ENCODE measurements around the gene NYAP1.

Gene NYAP1

GRCh38 chr7:100510437-100511239, 26.9 kb downstream of the NYAP1 start:
- DNase-seq (ENCODE audit: low read depth) = no peak
- H3K4me3 ChIP-seq (ENCODE audit: low read length) = no peak overlapping the region
- TF ChIP-seq CTCF (conservative IDR thresholded peaks at IDR 0.05; ENCODE audit: low read depth, low read length) = no peak

- TF ChIP-seq CTCF (conservative IDR thresholded peaks at IDR 0.05; ENCODE audit: low read depth, low read length) = no peak
- no peak overlapping the region for H3K4me3 ChIP-seq (ENCODE audit: low read length)
- DNase-seq (ENCODE audit: low read depth) = no peak
These were observed 29.6 kb downstream of the NYAP1 start for GRCh38 chr7:100513212-100513810.

- DNase-seq (ENCODE audit: low read depth) = peak; percentile 26
- H3K4me3 ChIP-seq (ENCODE audit: low read length) = no peak overlapping the region
- no peak for TF ChIP-seq CTCF (conservative IDR thresholded peaks at IDR 0.05; ENCODE audit: low read depth, low read length)
These were observed 31.4 kb downstream of the NYAP1 start for GRCh38 chr7:100515072-100515532.

GRCh38 chr7:100516135-100516812, 32.5 kb downstream of the NYAP1 start:
- no peak overlapping the region for H3K4me3 ChIP-seq (ENCODE audit: low read length)
- TF ChIP-seq CTCF (conservative IDR thresholded peaks at IDR 0.05; ENCODE audit: low read depth, low read length) = no peak
- no peak for DNase-seq (ENCODE audit: low read depth)

- no peak for TF ChIP-seq CTCF (conservative IDR thresholded peaks at IDR 0.05; ENCODE audit: low read depth, low read length)
- no peak for DNase-seq (ENCODE audit: low read depth)
- H3K4me3 ChIP-seq (ENCODE audit: low read length) = no peak overlapping the region
These were observed 33.6 kb downstream of the NYAP1 start for GRCh38 chr7:100517305-100517704.

GRCh38 chr7:100519580-100519979, 35.9 kb downstream of the NYAP1 start:
- no peak for DNase-seq (ENCODE audit: low read depth)
- H3K4me3 ChIP-seq (ENCODE audit: low read length) = no peak overlapping the region
- TF ChIP-seq CTCF (conservative IDR thresholded peaks at IDR 0.05; ENCODE audit: low read depth, low read length) = no peak
